ENCODE data around the gene RAB11FIP2. TPM values are rescaled to one million over a fixed set of nuclear protein-coding genes. Genes with fewer than 3 reads are reported as not detected.

RAB11FIP2 gene
- total and polyA plus RNA-seq, 4 experiments from 2014 or later: 3.1 to 23.5 (median 14.4) TPM

DNA sequence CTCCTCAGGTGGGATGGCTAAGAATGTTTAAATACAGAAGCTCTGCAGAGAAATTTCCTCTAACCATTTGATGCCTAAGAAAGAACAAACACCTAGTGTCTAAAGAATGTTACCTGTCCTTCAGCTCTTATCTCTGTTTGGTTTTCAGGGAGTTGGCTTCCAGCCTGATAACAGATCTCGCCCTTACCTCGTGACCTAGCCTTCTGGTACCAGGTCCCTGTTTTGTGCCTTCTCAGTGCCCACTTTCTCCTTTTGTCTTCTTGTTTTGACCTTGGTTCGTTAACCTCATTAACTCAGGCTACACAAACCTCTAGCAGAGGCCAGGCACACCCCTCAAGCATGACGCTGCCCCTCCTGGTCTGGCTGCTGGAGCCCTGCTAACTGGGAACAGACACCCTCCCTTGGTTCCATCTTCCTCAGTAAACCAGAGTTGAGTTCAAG is 16.1 kb upstream of the RAB11FIP2 start:
- Histone ChIP-seq H3K36me3 (ENCODE audit: insufficient read depth, low read length) (no peaks in the 10 kb centered on the region), H3K4me3 (ENCODE audit: low read length in 2 of 2) (no peak overlapping the region), H3K27me3 (ENCODE audit: insufficient read depth, low read length) (no peaks in the 10 kb centered on the region), H3K27ac (ENCODE audit: low read depth, low read length) (no peak overlapping the region), H3K4me1 (ENCODE audit: insufficient read depth, low read length) (no peaks in the 10 kb centered on the region), H3K9me3 (ENCODE audit: control insufficient read depth in 1 of 2, low read length in 2 of 2) (no peaks in the 10 kb centered on the region)
- intact Hi-C loops (cut with micrococcal nuclease): no loop called here
- Mint-ChIP-seq H3K4me1 (no peaks in the 10 kb centered on the region), H3K36me3 (no peaks in the 10 kb centered on the region), H3K27ac (no peak overlapping the region), H3K9me3 (peaks cover 0 to under 1% (median 0%) of the 10 kb centered on the region in 8 donors), H3K4me3 (no peak overlapping the region), H3K27me3 (peaks cover 14% of the 10 kb centered on the region in 2 donors)
- DNase-seq: no peak
- ChIA-PET CTCF (ENCODE audit: partially characterized antibody) (no interaction called here), POLR2A (ENCODE audit: partially characterized antibody) (no interaction called here)

DNA sequence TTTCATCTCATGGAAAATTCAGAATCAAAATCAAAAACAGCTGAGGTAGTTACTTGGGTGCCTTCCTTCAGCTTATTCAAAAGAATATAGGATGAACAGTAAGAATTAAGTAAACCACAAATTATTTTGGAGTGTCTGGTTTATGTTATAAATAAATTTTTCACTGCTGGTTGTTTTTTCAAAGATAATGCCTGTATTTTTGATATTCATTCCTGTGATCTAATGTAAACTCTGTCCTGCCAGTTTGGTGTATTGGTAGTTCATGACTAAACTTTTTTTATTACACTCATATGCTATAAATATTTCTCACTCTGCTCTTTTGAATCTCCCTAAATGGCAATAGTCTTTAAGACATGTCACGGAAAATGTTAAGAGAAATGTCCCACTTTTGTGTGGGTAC is 11.6 kb upstream of the RAB11FIP2 start:
- no peaks in the 10 kb centered on the region for H3K36me3 Mint-ChIP-seq
- Histone ChIP-seq H3K9me3 (ENCODE audit: control insufficient read depth in 1 of 2, low read length in 2 of 2) (no peaks in the 10 kb centered on the region), H3K4me1 (ENCODE audit: insufficient read depth, low read length) (no peaks in the 10 kb centered on the region), H3K27ac (ENCODE audit: low read depth, low read length) (no peak overlapping the region), H3K27me3 (ENCODE audit: insufficient read depth, low read length) (no peaks in the 10 kb centered on the region), H3K4me3 (ENCODE audit: low read length in 2 of 2) (no peak overlapping the region), H3K36me3 (ENCODE audit: insufficient read depth, low read length) (no peaks in the 10 kb centered on the region)
- peaks cover 8 to 15% of the 10 kb centered on the region in 2 donors for H3K27me3 Mint-ChIP-seq
- no peaks in the 10 kb centered on the region for H3K4me1 Mint-ChIP-seq
- no peak overlapping the region for H3K27ac Mint-ChIP-seq
- ChIA-PET POLR2A (ENCODE audit: partially characterized antibody) (no interaction called here), CTCF (ENCODE audit: partially characterized antibody) (no interaction called here)
- no peaks in the 10 kb centered on the region for H3K9me3 Mint-ChIP-seq
- H3K4me3 Mint-ChIP-seq: no peak overlapping the region
- no peak for DNase-seq
- intact Hi-C loops (cut with micrococcal nuclease): no loop called here

DNA sequence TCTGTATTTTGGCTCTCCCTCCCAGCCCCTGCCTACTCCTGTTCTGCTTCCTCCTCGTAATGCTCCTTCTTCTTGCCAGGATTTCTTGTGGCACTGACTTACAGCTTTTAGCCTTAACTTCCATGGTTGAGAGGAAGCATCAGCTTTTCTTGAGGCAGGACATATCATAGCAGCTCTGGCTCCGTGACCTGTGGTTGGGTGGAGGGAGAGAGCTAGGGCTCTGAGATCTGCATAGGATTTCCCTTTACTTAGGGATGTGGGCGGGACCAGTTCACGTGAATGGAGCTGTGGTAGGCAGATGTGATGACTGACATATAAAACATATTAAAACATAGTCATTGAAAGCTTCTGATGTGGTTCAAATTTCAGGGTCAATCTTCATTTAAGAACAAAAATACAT is 10.6 kb upstream of the RAB11FIP2 start:
- Histone ChIP-seq H3K4me1 (ENCODE audit: insufficient read depth, low read length) (no peaks in the 10 kb centered on the region), H3K27ac (ENCODE audit: low read depth, low read length) (no peak overlapping the region), H3K4me3 (ENCODE audit: low read length in 2 of 2) (no peak overlapping the region), H3K36me3 (ENCODE audit: insufficient read depth, low read length) (no peaks in the 10 kb centered on the region), H3K9me3 (ENCODE audit: control insufficient read depth in 1 of 2, low read length in 2 of 2) (no peaks in the 10 kb centered on the region), H3K27me3 (ENCODE audit: insufficient read depth, low read length) (no peaks in the 10 kb centered on the region)
- no peaks in the 10 kb centered on the region for H3K36me3 Mint-ChIP-seq
- intact Hi-C loops (cut with micrococcal nuclease): no loop called here
- H3K4me1 Mint-ChIP-seq: no peaks in the 10 kb centered on the region
- peaks cover 8 to 10% of the 10 kb centered on the region in 2 donors for H3K27me3 Mint-ChIP-seq
- H3K27ac Mint-ChIP-seq: no peak overlapping the region
- H3K9me3 Mint-ChIP-seq: no peaks in the 10 kb centered on the region
- ChIA-PET CTCF (ENCODE audit: partially characterized antibody) (interaction anchor here (0.6 kb wide), 1 partner anchor 1507 kb away, joined by 3 read pairs; no protein-coding TSS in a partner anchor), POLR2A (ENCODE audit: partially characterized antibody) (no interaction called here)
- H3K4me3 Mint-ChIP-seq: no peak overlapping the region
- DNase-seq: no peak

DNA sequence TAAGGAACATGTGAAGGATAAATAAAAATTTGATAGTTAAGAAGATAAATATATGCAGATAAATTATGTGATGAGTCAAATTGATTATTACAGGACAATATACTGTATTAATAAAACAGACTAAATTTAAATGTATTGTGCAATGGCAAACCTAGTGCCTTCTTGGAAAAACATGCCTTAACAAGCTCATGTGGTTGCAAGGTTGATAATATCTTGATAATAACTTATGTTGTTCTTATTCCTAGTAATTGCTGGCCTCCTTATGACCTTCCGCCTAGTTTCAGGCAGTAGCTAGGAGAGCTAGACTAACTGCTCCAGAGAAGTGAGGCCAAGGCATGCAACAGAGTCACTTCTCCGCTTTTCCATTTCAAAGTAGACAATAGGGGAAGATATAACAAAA is 7.6 kb upstream of the RAB11FIP2 start:
- H3K27me3 Mint-ChIP-seq: peaks cover 5 to 7% of the 10 kb centered on the region in 2 donors
- POLR2A ChIA-PET (ENCODE audit: partially characterized antibody): no interaction called here

DNA sequence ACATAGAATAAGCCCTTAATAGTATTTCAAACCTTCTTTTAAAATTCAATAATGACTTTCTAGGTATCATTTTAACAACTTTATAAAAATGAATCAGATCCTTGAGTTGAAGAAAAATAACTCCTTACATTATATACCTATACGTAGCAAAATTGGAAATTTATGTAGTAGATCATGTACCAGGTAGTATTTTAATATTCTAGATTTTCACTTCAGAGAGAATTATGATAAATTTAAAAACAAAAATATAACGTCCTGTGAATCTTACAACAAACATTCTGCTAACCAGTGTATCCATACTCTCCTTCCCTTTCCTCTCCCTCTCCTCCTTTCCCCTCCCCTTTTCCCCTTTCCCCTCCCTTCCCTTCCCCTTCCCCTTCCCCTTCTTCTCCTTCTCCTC is 6.1 kb upstream of the RAB11FIP2 start:
- Histone ChIP-seq H3K4me3 (ENCODE audit: low read length in 2 of 2) (no peak overlapping the region), H3K27ac (ENCODE audit: low read depth, low read length) (no peak overlapping the region), H3K4me1 (ENCODE audit: insufficient read depth, low read length) (no peaks in the 10 kb centered on the region), H3K27me3 (ENCODE audit: insufficient read depth, low read length) (no peaks in the 10 kb centered on the region), H3K36me3 (ENCODE audit: insufficient read depth, low read length) (no peaks in the 10 kb centered on the region), H3K9me3 (ENCODE audit: control insufficient read depth in 1 of 2, low read length in 2 of 2) (no peaks in the 10 kb centered on the region)
- intact Hi-C loops (cut with micrococcal nuclease): no loop called here
- CTCF ChIA-PET (ENCODE audit: partially characterized antibody): no interaction called here
- H3K9me3 Mint-ChIP-seq: no peaks in the 10 kb centered on the region
- no peak overlapping the region for H3K27ac Mint-ChIP-seq
- H3K4me3 Mint-ChIP-seq: no peak overlapping the region
- no peak for DNase-seq
- peaks cover 3 to 4% of the 10 kb centered on the region in 2 donors for H3K27me3 Mint-ChIP-seq
- H3K4me1 Mint-ChIP-seq: no peaks in the 10 kb centered on the region
- H3K36me3 Mint-ChIP-seq: no peaks in the 10 kb centered on the region
- POLR2A ChIA-PET (ENCODE audit: partially characterized antibody): no interaction called here

More for the DNA sequence above, 7.6 kb upstream of the RAB11FIP2 start:
- H3K36me3 Mint-ChIP-seq: no peaks in the 10 kb centered on the region
- Histone ChIP-seq H3K4me3 (ENCODE audit: low read length in 2 of 2) (no peak overlapping the region), H3K27ac (ENCODE audit: low read depth, low read length) (no peak overlapping the region), H3K36me3 (ENCODE audit: insufficient read depth, low read length) (no peaks in the 10 kb centered on the region), H3K4me1 (ENCODE audit: insufficient read depth, low read length) (no peaks in the 10 kb centered on the region), H3K27me3 (ENCODE audit: insufficient read depth, low read length) (no peaks in the 10 kb centered on the region), H3K9me3 (ENCODE audit: control insufficient read depth in 1 of 2, low read length in 2 of 2) (no peaks in the 10 kb centered on the region)
- intact Hi-C loops (cut with micrococcal nuclease): no loop called here
- CTCF ChIA-PET (ENCODE audit: partially characterized antibody): no interaction called here
- no peaks in the 10 kb centered on the region for H3K4me1 Mint-ChIP-seq
- no peak overlapping the region for H3K4me3 Mint-ChIP-seq
- DNase-seq: no peak
- H3K27ac Mint-ChIP-seq: no peak overlapping the region
- H3K9me3 Mint-ChIP-seq: no peaks in the 10 kb centered on the region

DNA sequence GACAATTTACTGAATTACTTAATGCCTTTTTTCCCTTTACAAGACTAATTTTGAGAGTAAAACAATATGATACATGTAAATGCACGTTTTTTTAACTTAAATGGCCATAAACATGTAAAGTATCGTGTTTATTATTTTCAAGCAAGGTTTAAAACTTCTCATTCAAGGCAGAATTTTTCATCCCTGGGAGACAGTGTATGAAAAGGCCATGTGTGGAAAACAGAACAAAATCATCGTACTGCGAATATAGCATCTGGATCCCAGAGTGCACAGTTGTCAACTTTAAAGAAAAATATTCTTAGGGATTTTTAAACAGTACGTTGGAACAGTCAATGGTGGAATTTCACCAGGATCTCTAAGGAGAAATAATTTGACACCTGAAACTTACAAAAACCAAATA is 1.1 kb upstream of the RAB11FIP2 start:
- H3K9me3 ChIP-seq (ENCODE audit: control insufficient read depth in 1 of 2, low read length in 2 of 2): no peaks in the 10 kb centered on the region
- CTCF ChIA-PET (ENCODE audit: partially characterized antibody): no interaction called here
- no peak overlapping the region for H3K27ac ChIP-seq (ENCODE audit: low read depth, low read length)
- POLR2A ChIA-PET (ENCODE audit: partially characterized antibody): no interaction called here
- no peak overlapping the region for H3K4me3 ChIP-seq (ENCODE audit: low read length in 2 of 2)
- no peaks in the 10 kb centered on the region for H3K27me3 ChIP-seq (ENCODE audit: insufficient read depth, low read length)
- H3K36me3 Mint-ChIP-seq: peaks cover 0 to 2% of the 10 kb centered on the region in 2 donors
- intact Hi-C loops (cut with micrococcal nuclease): loop anchor here (5.0 to 10.0 kb wide), 2 partner anchors 707 to 881 kb away; partner anchors contain the start of gene CACUL1
- H3K27me3 Mint-ChIP-seq: no peaks in the 10 kb centered on the region
- peak overlapping the region in 4 of 7 donors; percentile 81 to 89 (median 82) for H3K27ac Mint-ChIP-seq
- no peaks in the 10 kb centered on the region for H3K36me3 ChIP-seq (ENCODE audit: insufficient read depth, low read length)
- peaks cover 19 to 40% (median 26%) of the 10 kb centered on the region in 4 donors for H3K4me1 Mint-ChIP-seq
- H3K4me1 ChIP-seq (ENCODE audit: insufficient read depth, low read length): peaks cover 40% of the 10 kb centered on the region
- peak overlapping the region; percentile 42 to 90 (median 83) for H3K4me3 Mint-ChIP-seq
- no peaks in the 10 kb centered on the region for H3K9me3 Mint-ChIP-seq
- DNase-seq: no peak

DNA sequence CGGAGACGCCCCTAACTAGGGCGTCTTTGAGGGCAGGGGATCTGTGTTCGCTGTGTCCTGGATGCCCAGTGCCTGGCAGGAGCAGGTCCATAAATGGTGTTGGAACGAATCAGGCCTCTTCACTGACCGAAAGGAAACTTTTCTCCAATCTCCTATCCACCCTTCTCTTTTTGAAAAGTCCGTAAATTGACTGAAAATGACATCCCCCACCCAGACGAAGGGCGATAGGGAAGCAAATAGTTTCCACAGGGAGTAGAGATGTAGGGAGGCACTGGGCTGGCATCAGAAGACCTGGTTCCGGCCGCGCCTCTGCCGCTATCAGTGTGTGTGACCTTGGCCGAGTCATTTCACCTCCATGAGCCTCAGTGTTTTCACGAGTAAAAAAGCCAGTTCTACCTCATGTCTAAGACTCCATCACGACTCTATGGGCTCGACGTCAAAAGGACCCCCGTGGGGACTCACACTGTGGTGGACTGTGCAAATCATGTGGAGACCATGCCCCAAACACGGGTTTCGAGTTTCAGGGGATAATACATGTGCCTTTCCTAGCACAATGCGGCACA is 497 bp upstream of the RAB11FIP2 start:
- Histone ChIP-seq H3K9me3 (ENCODE audit: control insufficient read depth in 1 of 2, low read length in 2 of 2) (no peaks in the 10 kb centered on the region), H3K4me3 (ENCODE audit: low read length in 2 of 2) (peak overlapping the region; percentile 48 to 74), H3K36me3 (ENCODE audit: insufficient read depth, low read length) (no peaks in the 10 kb centered on the region), H3K27ac (ENCODE audit: low read depth, low read length) (peak overlapping the region; percentile 79), H3K4me1 (ENCODE audit: insufficient read depth, low read length) (peaks cover 46% of the 10 kb centered on the region), H3K27me3 (ENCODE audit: insufficient read depth, low read length) (no peaks in the 10 kb centered on the region)
- POLR2A ChIA-PET (ENCODE audit: partially characterized antibody): no interaction called here
- H3K27me3 Mint-ChIP-seq: no peaks in the 10 kb centered on the region
- intact Hi-C loops (cut with micrococcal nuclease): loop anchor here (5.0 to 10.0 kb wide), 2 partner anchors 708 to 880 kb away; partner anchors contain the start of gene CACUL1
- H3K27ac Mint-ChIP-seq: peak overlapping the region; percentile 81 to 90 (median 82)
- no peak for DNase-seq
- H3K4me1 Mint-ChIP-seq: peaks cover 24 to 47% (median 31%) of the 10 kb centered on the region in 4 donors
- peak overlapping the region; percentile 81 to 92 (median 84) for H3K4me3 Mint-ChIP-seq
- H3K36me3 Mint-ChIP-seq: peaks cover 0 to 2% of the 10 kb centered on the region in 2 donors
- CTCF ChIA-PET (ENCODE audit: partially characterized antibody): no interaction called here
- no peaks in the 10 kb centered on the region for H3K9me3 Mint-ChIP-seq

Measured in CD4-positive, alpha-beta memory T cell (primary cell).